T-helper 1 cell treated with Interleukin-12 subunit alpha and Interleukin-12 subunit beta and Interleukin-4 antibody, amounts not matched to agents 30 ng/mL and 1 ng/mL, for 36 hours (primary cell): ENCODE data around the gene COX6A2. TPM values are rescaled to one million over a fixed set of nuclear protein-coding genes. Genes with fewer than 3 reads are reported as not detected.
"Not testable (repeated sequence)": the region's sequence is repeated elsewhere in the genome, so short reads cannot be mapped to it uniquely, and the experiment has no call there.

ENCODE experiments used
- intact Hi-C: fragments of 100-400 bp; cut with micrococcal nuclease; formaldehyde crosslinking; loops from one replicate; pipeline ENCODE4 v1.15.1; 2024
- total RNA-seq: library from RNA; stranded (reverse); gene quantifications from 2 replicates; pipeline ENCODE4 v1.2.3, GENCODE V29; 2022

Gene COX6A2
- total RNA-seq, 1 donor from 2014 or later = not detected

GRCh38 chr16:31439023-31439422 is 10.9 kb upstream of the COX6A2 start:
- intact Hi-C loops = not testable (repeated sequence)

- intact Hi-C loops = no loop called here
Measured at GRCh38 chr16:31438414-31438813, 10.3 kb upstream of the COX6A2 start.

DNA sequence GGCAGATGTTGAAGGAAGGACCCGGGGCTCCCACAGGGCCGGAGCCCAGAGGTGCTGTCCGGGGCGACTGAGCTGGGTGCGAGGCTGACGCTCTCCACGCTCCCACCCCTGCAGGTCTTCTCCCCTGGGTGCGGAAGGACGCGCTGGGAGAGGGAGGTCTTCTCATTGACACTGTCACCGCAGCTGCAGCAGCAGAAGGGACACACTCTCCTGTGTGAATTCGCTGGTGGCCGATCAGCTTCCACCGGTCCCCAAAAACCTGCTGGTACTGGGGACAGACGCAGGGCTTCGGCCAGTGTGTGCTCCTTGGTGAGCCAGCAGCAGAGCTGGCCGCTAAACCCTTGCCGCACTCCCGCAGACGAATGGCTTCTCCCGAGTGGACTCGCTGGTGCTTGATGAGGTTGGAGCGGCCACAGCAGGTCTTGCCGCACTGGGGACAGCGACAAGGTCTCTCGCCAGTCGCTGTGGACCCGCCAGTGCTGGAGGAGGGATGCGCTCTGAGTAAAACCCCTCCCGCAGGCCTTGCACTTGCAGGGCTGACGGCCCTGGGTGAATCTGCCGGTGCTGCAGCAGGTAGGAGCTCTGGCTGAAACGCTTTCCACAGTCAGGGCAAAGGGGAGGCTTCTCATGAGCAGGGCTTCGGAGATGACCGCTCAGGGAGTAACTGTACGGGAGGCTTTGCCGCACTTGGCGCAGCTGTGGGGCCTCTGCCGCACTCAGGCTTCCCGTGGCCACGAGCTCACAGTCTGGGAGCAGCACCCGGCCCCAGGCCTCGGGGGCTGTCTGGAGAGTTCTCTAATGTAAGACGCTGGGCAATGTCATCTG is 8.3 kb upstream of the COX6A2 start:
- intact Hi-C loops = no loop called here

GRCh38 chr16:31435341-31436220 is 7.4 kb upstream of the COX6A2 start:
- intact Hi-C loops = no loop called here

GRCh38 chr16:31430380-31431052 is 2.4 kb upstream of the COX6A2 start:
- intact Hi-C loops = no loop called here

DNA sequence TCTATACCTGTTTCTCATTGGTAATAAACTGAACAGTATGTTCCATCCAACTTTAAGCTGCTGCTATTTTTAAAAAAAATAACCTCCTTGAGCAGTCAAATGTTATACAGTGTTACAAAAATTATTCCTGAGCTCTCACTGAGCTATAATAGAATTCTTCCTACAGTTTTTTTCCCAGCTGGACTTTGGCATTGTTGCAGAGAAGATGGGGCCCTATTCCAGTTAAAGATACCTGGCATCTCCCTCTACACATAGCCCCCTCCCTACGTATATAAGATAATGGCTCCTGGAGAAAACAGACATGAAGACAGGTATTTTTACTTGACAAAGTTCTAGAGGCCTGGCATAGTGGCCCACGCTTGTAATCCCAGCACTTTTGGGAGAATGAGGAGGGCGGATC is 1.6 kb upstream of the COX6A2 start:
- intact Hi-C loops = loop anchor here (5.0 to 10.0 kb wide), 2 partner anchors 48 to 435 kb away; no protein-coding TSS in a partner anchor

DNA sequence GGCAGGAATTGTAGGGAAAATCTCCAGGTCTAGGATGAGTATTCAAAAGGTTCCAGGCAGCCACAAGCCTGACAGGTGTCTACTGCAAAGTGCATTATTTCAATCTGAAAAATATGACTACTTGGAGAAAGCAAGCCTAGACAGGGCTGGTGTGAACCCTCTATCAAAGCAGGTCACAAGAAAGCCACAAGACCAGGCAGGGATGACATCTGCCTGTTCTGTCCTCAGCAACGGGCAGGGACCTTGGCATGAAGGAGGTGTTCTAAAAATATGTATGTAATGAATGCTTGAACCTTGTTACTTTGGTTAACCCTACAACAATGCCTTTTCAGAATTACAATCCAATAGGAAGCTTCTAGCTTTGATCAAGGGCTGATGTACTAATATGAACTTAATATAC is 1.2 kb upstream of the COX6A2 start:
- intact Hi-C loops = loop anchor here (5.0 to 10.0 kb wide), 2 partner anchors 48 to 435 kb away; no protein-coding TSS in a partner anchor

DNA sequence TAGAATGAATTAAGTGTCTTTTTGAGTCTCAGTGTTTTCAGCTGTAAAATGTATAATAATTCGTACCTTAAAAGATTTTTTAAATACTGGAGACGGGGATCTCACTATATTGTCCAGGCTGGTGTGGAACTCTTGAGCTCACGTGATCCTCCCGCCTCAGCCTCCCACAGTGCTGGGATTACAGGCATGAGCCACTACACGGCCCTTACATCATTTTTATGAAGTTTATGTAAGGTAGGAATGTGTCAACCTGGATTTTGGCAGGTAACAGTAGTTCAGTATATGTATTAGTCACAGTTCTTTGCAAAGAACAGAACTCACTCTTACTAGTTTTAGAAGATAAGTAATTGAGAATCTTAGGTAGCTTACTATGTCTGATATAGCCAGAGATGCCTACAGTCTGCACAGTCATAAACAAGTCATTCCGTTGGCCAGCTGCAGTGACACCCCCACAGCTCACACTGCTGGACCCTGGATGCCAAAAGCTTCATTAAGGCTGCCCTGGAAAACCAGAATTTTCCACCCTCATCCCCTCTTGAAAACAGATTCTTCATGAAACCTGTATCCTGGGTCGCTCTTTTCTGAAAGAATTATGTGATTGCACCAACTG is 583 bp upstream of the COX6A2 start:
- intact Hi-C loops = loop anchor here (5.0 to 10.0 kb wide), 2 partner anchors 49 to 434 kb away; no protein-coding TSS in a partner anchor

DNA sequence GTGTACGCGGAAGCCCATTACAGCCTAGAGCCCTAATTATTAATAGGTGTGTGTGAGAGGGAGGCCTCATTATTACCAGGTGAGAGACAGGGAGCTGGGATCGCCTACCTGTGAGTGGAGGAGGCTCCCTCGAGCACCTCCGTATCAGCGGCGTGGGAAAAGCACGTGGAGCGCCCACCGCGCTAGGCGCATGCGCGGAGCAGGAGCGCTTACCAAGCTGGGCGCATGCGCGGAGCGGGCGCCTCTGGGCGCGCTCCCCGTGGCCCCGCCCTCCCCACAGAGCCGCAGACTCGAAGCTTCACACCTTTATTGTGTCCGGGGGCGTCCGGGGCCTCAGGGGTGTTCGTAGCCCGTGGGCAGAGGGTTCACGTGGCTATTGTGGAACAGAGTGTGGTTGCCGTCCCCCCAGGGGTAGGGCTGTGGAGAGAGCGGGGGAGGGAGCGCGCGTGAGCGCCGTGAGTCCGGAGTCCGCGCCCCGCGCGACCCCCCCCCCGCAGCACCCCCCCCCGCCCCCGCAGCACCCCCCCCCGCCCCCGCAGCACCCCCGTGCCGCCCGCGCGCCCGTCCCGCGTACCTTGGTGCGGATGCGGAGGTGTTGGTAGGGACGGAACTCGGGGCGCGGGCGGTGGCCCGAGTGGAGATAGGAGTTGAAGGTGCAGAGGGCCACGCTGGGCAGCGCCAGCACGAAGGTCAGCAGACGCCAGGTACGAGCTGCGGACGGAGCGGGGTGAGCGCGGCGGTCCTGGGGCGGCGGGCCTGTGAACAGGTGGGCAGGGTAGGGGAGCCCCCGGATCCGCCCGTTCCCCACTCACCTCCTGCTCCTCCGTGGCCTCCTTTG is 500 bp downstream of the COX6A2 start:
- intact Hi-C loops = loop anchor here (5.0 to 10.0 kb wide), 2 partner anchors 50 to 433 kb away; no protein-coding TSS in a partner anchor

GRCh38 chr16:31423801-31424200 is 4.4 kb downstream of the COX6A2 start:
- intact Hi-C loops = loop anchor here (5.0 to 10.0 kb wide), 2 partner anchors 222 to 429 kb away; partner anchors contain the start of gene PYCARD

DNA sequence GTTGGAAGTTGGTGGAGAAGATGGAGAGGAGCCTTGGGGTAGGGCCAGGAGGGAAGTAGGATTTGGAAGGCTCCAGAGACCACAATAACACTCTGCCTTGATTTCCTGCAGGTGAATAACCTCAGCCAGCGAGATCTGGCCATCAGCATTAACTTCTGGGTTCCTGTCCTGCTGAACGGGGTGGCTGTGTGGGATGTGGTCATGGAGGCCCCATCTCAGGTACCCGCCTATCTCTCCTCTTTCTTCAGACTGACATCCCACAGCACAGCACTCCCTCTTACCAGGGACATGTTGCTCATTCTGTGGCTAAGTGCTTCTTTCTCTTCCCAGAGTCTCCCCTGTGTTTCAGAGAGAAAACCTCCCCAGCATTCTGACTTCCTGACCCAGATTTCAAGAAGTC is 4.9 kb downstream of the COX6A2 start:
- intact Hi-C loops = loop anchor here (5.0 to 10.0 kb wide), 2 partner anchors 221 to 428 kb away; partner anchors contain the start of gene PYCARD

DNA sequence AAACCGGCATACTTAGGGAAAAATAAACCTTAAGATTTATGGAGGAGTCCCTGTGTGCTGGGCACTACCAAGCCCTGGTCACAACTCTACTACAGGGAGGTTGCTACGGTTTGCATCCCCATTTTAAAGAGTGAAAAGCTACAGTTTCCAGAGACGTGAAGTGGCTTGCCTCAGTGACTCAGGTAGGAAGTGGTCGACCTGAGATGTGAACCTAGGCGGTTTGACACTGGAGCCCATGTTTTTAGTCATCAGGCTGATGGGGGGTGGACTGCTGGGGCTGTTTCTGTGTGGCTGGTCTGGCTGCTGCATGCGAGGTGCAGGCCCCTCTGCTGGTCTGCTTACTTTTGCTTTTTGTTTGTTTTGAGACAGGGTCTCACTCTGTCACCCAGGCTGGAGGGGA is 6.6 kb downstream of the COX6A2 start:
- intact Hi-C loops = loop anchor here (1.0 to 10.0 kb wide), 5 partner anchors 19 to 427 kb away; partner anchors contain the start of genes ARMC5 and PYCARD

- intact Hi-C loops = loop anchor here (2.0 to 10.0 kb wide), 4 partner anchors 21 to 425 kb away; partner anchors contain the start of genes ARMC5 and PYCARD
Measured at GRCh38 chr16:31420037-31420436, 8.1 kb downstream of the COX6A2 start.

GRCh38 chr16:31417916-31418315 is 10.2 kb downstream of the COX6A2 start:
- intact Hi-C loops = no loop called here

- intact Hi-C loops = not testable (repeated sequence)
Measured at GRCh38 chr16:31417036-31417435, 11.1 kb downstream of the COX6A2 start.

DNA sequence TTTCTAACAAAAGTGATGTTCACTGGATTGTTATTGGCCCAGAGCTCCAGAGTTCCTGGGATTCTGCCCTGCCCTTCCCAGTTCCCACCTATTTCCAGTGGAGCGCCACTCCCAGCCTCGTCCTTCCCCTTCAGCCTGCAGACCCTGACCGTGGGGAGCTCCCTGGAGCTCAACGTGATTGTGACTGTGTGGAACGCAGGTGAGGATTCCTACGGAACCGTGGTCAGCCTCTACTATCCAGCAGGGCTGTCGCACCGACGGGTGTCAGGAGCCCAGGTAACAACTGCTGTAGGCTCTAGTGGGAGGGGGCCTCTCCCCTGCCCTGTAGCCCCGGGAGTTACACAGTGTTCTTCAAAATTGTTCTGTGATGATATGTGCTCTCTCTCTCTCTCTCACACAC is 11.8 kb downstream of the COX6A2 start:
- intact Hi-C loops = no loop called here

- intact Hi-C loops = no loop called here
Measured at GRCh38 chr16:31414706-31415105, 13.5 kb downstream of the COX6A2 start.

DNA sequence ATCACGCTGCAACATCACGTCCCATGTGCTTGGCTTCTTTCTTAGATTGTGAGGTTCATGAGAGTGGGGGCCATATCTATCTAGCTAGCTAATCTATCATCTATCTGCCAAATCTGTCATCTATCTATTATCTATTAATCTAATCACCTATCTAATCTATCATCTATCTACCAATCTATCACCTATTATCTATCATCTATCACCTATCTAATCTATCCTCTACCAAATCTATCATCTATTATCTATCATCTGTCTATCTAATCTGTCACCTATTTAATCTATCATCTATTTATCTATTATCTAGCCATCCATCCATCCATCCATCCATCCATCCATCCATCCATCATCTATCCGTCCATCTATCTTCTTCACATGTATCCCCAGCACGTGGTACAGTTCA is 14.2 kb downstream of the COX6A2 start:
- intact Hi-C loops = no loop called here

GRCh38 chr16:31413381-31413780 is 14.8 kb downstream of the COX6A2 start:
- intact Hi-C loops = no loop called here

GRCh38 chr16:31412750-31413149 is 15.4 kb downstream of the COX6A2 start:
- intact Hi-C loops = no loop called here
